Progenitor cell of endocrine pancreas (in vitro differentiated cells): ENCODE results near the gene CUEDC2. TPM values are rescaled to one million over a fixed set of nuclear protein-coding genes. Genes with fewer than 3 reads are reported as not detected.

ENCODE experiments used
- DNase-seq: peaks from one replicate; pipeline ENCODE4 v3.0.0; 2021; ENCODE audit warnings: low spot score; ENCODE audit not compliant: unreplicated experiment
- H3K27ac Mint-ChIP-seq: 2 replicates; pipeline ENCODE4 v1.8.0; 2021; ENCODE audit warnings: mild to moderate bottlenecking, moderate library complexity, mixed read lengths
- H3K27me3 Mint-ChIP-seq: 2 replicates; pipeline ENCODE4 v1.8.0; 2021; ENCODE audit warnings: mixed read lengths
- H3K36me3 Mint-ChIP-seq: 2 replicates; pipeline ENCODE4 v1.8.0; 2022; ENCODE audit warnings: mixed read lengths; ENCODE audit not compliant: insufficient read depth
- H3K4me1 Mint-ChIP-seq: 2 replicates; pipeline ENCODE4 v1.8.0; 2021; ENCODE audit warnings: low read depth, mixed read lengths
- H3K4me3 Mint-ChIP-seq: 2 replicates; pipeline ENCODE4 v1.8.0; 2021; ENCODE audit warnings: low read depth, mild to moderate bottlenecking, moderate library complexity, mixed read lengths
- H3K9me3 Mint-ChIP-seq: 2 replicates; pipeline ENCODE4 v1.8.0; 2021; ENCODE audit warnings: low read depth, mixed read lengths
- CTCF ChIP-seq: fragments of 200-600 bp; sonication (generic); IDR thresholded peaks from one replicate; pipeline ENCODE4 v1.5.0; 2021; ENCODE audit warnings: antibody characterized with exemption, mild to moderate bottlenecking; ENCODE audit not compliant: unreplicated experiment
- total RNA-seq: library from RNA; stranded (reverse); gene quantifications from 2 replicates; pipeline ENCODE4 v1.2.1, GENCODE V29; 2021

The CUEDC2 gene
- total RNA-seq, 1 donor from 2014 or later = 69.9 TPM

- no peaks in the 10 kb centered on the region for H3K9me3 Mint-ChIP-seq
- no peak for TF ChIP-seq CTCF
- peaks cover 12% of the 10 kb centered on the region for H3K4me1 Mint-ChIP-seq
- H3K4me3 Mint-ChIP-seq = no peak overlapping the region
- no peaks in the 10 kb centered on the region for H3K36me3 Mint-ChIP-seq
- no peak for DNase-seq
- H3K27me3 Mint-ChIP-seq = peaks cover 2% of the 10 kb centered on the region
- H3K27ac Mint-ChIP-seq = no peak overlapping the region
These were observed 8.2 kb downstream of the CUEDC2 start for GRCh38 chr10:102424145-102424544.

GRCh38 chr10:102423372-102423968 lies 8.9 kb downstream of the CUEDC2 start:
- DNase-seq = no peak
- Mint-ChIP-seq H3K9me3 (no peaks in the 10 kb centered on the region), H3K27ac (no peak overlapping the region), H3K4me1 (peaks cover 16% of the 10 kb centered on the region), H3K4me3 (no peak overlapping the region), H3K36me3 (no peaks in the 10 kb centered on the region), H3K27me3 (peaks cover 7% of the 10 kb centered on the region)
- TF ChIP-seq CTCF = no peak

- H3K27ac Mint-ChIP-seq = peak overlapping the region; percentile 45
These were observed 9.7 kb downstream of the CUEDC2 start for GRCh38 chr10:102422545-102423129.

GRCh38 chr10:102421757-102422512 lies 10.4 kb downstream of the CUEDC2 start:
- Mint-ChIP-seq H3K9me3 (no peaks in the 10 kb centered on the region), H3K36me3 (no peaks in the 10 kb centered on the region), H3K27me3 (peaks cover 22% of the 10 kb centered on the region), H3K4me1 (peaks cover 16% of the 10 kb centered on the region), H3K4me3 (peak overlapping the region; percentile 99), H3K27ac (peak overlapping the region; percentile 97)
- no peak for TF ChIP-seq CTCF
- DNase-seq = no peak

More at GRCh38 chr10:102422545-102423129, 9.7 kb downstream of the CUEDC2 start:
- Mint-ChIP-seq H3K27me3 (peaks cover 15% of the 10 kb centered on the region), H3K9me3 (no peaks in the 10 kb centered on the region), H3K36me3 (no peaks in the 10 kb centered on the region), H3K4me1 (peaks cover 16% of the 10 kb centered on the region), H3K4me3 (peak overlapping the region; percentile 99)
- TF ChIP-seq CTCF = peak; percentile 78
- DNase-seq = peak; percentile 61

- no peaks in the 10 kb centered on the region for H3K9me3 Mint-ChIP-seq
- no peaks in the 10 kb centered on the region for H3K36me3 Mint-ChIP-seq
- H3K27me3 Mint-ChIP-seq = peaks cover 23% of the 10 kb centered on the region
- peak overlapping the region; percentile 99 for H3K4me3 Mint-ChIP-seq
- H3K27ac Mint-ChIP-seq = peak overlapping the region; percentile 97
- DNase-seq = no peak
- TF ChIP-seq CTCF = no peak
- H3K4me1 Mint-ChIP-seq = peaks cover 16% of the 10 kb centered on the region
These were observed 10.9 kb downstream of the CUEDC2 start for GRCh38 chr10:102421507-102421756.
